ENCODE measurements around the gene EBF3. TPM values are rescaled to one million over a fixed set of nuclear protein-coding genes. Genes with fewer than 3 reads are reported as not detected.

Gene EBF3
- total RNA-seq, 2 experiments from 2014 or later, result not detected

Small RNAs within 50 kb of the gene (microRNA-seq; reads per million reads assigned to microRNA genes)
- gene MIR4297, result not detected

Other genes with a start within 250 kb of the EBF3 start
- gene C10orf143, start 146.6 kb upstream of the EBF3 start, total RNA-seq, result 1 to 10 TPM; 6.0 to 6.6 TPM
- gene GLRX3, start 172.1 kb upstream of the EBF3 start, total RNA-seq, result 10 to 100 TPM; 55.5 to 60.2 TPM